Measurements from ENCODE around the gene NMUR2. TPM values are rescaled to one million over a fixed set of nuclear protein-coding genes. Genes with fewer than 3 reads are reported as not detected.

Gene NMUR2, protein sequence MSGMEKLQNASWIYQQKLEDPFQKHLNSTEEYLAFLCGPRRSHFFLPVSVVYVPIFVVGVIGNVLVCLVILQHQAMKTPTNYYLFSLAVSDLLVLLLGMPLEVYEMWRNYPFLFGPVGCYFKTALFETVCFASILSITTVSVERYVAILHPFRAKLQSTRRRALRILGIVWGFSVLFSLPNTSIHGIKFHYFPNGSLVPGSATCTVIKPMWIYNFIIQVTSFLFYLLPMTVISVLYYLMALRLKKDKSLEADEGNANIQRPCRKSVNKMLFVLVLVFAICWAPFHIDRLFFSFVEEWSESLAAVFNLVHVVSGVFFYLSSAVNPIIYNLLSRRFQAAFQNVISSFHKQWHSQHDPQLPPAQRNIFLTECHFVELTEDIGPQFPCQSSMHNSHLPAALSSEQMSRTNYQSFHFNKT
- total RNA-seq (0.18 TPM), polyA plus RNA-seq (ENCODE audit: insufficient read depth in 1 of 8, insufficient read length in 8 of 8, low replicate concordance in 1 of 8) (1 to 10 TPM in 1 of 8 donors, under 1 TPM in 7; 0.11 to 1.1 (median 0.55) TPM)
- long read RNA-seq, donor 1: 0 reads
- long read RNA-seq, donor 2: 0 reads
- long read RNA-seq, donor 3: 0 reads
- long read RNA-seq, donor 4: 0 reads
- long read RNA-seq, donor 5: 0 reads
- long read RNA-seq, donor 6, partial matches to known transcripts: 0 of 1 reads
- long read RNA-seq, donor 6, other reads (novel, unspliced or antisense): 0 of 1 reads
- long read RNA-seq, donor 7, partial matches to known transcripts: 0 of 1 reads
- long read RNA-seq, donor 7, other reads (novel, unspliced or antisense): 0 of 1 reads
- long read RNA-seq, donor 8: 0 reads
- long read RNA-seq, donor 9: 0 reads
- long read RNA-seq, donor 10, partial matches to known transcripts: 0 of 1 reads
- long read RNA-seq, donor 10, other reads (novel, unspliced or antisense): 0 of 1 reads
- long read RNA-seq, donor 11: 0 reads

DNA sequence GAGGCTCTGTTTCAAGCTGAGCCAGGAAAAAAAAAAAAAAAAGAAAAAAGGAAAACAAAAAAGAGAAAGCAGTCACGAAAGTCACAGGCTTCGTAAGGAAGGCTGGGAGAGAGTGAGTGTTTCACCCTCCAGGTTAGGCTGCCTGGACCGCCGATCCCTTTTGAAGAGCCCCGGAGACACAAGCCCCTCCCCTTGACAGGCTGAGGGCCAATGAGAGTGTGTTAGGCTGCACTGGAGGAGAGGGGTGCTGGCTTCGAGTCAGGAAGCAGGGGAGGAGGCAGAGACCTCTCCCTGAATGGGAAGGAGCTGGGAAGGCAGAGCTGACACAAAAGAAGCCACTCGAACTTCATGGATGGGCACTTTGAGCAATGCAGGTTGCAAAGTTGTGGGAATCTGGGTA is at the start of gene NMUR2:
TSS of gene NMUR2 (minus strand) at position 135 of the 400 bp plus-strand sequence. CDS start 166 bp downstream, outside the sequence.
- H3K4me3 ChIP-seq (ENCODE audit: low read length): no peak within 1 kb of the TSS
- H3K9me3 ChIP-seq (replicated peaks; ENCODE audit: control insufficient read depth, low read depth, low read length): no peaks in the 10 kb centered on the region
- no peak within 1 kb of the TSS for H3K27ac ChIP-seq (ENCODE audit: low read length)
- 2% methylated on average over 6 of the region's 7 CpGs for WGBS (ENCODE audit: insufficient coverage)
- peak; percentile 33 for DNase-seq
- H3K36me3 ChIP-seq (ENCODE audit: control insufficient read depth, insufficient read depth, low read length): no peaks in the 10 kb centered on the region
- H3K27me3 ChIP-seq (ENCODE audit: control insufficient read depth, insufficient read depth, low read length): no peaks in the 10 kb centered on the region
- H3K4me1 ChIP-seq (ENCODE audit: control insufficient read depth, insufficient read depth, low read length): no peaks in the 10 kb centered on the region

DNA sequence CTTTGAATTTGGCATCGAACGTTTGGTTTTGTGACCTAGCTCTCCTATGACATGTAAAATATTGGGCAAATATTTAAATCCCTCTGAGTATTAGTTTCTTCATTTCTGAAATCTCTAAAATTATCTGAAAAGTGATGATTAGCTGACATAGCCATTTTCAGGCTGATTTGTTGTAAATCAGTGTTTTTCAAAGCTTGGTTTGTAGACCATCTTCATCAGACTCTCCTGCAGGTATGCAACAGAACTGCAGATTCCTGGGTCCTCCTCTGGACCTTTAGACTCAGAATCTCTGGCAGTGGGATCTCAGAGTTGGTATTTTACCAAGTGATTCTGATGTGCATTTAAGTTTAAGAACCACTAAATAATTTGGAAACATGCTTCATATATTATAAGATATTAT is 38.9 kb upstream of the NMUR2 start:
- DNase-seq: no peak
- no peaks in the 10 kb centered on the region for H3K9me3 ChIP-seq (replicated peaks; ENCODE audit: control insufficient read depth, low read depth, low read length)
- no CpG with 5 or more reads among the region's 2 CpGs for WGBS (ENCODE audit: insufficient coverage)
- H3K27ac ChIP-seq (ENCODE audit: low read length): no peak overlapping the region
- no peaks in the 10 kb centered on the region for H3K27me3 ChIP-seq (ENCODE audit: control insufficient read depth, insufficient read depth, low read length)
- no peak overlapping the region for H3K4me3 ChIP-seq (ENCODE audit: low read length)
- H3K4me1 ChIP-seq (ENCODE audit: control insufficient read depth, insufficient read depth, low read length): no peaks in the 10 kb centered on the region
- H3K36me3 ChIP-seq (ENCODE audit: control insufficient read depth, insufficient read depth, low read length): no peaks in the 10 kb centered on the region

DNA sequence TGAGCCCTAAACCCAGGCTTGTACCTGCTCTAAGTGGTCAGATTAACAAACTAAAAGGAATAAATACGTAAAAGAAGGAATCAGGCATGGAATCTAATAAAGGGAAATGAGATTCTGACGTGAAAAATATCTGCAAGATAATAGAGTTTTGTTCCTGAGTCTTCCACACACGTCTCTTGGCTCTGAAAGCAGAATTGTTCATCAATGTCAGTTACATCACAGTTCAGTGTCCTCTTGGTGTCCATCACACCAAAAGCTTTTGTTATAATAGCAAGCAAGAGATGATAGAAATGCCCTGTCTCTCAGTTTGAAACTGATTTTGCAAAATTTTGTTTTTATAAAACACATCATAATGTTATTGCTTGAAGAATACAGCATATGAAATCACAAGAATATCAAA is 34.7 kb upstream of the NMUR2 start:
- Histone ChIP-seq H3K4me1 (ENCODE audit: control insufficient read depth, insufficient read depth, low read length) (no peaks in the 10 kb centered on the region), H3K27ac (ENCODE audit: low read length) (no peak overlapping the region), H3K4me3 (ENCODE audit: low read length) (no peak overlapping the region), H3K36me3 (ENCODE audit: control insufficient read depth, insufficient read depth, low read length) (no peaks in the 10 kb centered on the region), H3K27me3 (ENCODE audit: control insufficient read depth, insufficient read depth, low read length) (no peaks in the 10 kb centered on the region), H3K9me3 (replicated peaks; ENCODE audit: control insufficient read depth, low read depth, low read length) (no peaks in the 10 kb centered on the region)
- DNase-seq: no peak
- WGBS (ENCODE audit: insufficient coverage): 53% methylated on average over 2 of the region's 3 CpGs

DNA sequence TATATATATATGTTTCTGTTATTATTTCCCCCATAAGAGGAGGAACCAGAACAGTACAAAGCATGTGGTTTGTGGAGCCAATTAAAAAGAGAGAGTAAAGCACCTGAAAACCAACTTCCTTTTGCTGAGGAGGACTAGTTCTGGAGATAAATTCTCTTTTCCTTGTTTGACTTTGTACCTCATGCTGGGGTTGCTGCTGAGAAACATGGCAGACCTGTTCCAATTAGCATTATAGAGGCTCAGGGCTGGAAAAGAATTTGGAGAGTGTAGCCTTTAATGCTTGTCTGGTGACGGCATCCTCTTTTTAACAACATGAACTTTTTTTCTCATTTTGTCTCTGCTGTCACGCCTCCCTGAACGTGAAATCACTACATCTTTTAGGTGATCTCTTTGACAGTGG is 32.8 kb upstream of the NMUR2 start:
- Histone ChIP-seq H3K9me3 (replicated peaks; ENCODE audit: control insufficient read depth, low read depth, low read length) (no peaks in the 10 kb centered on the region), H3K4me1 (ENCODE audit: control insufficient read depth, insufficient read depth, low read length) (no peaks in the 10 kb centered on the region), H3K4me3 (ENCODE audit: low read length) (no peak overlapping the region), H3K27me3 (ENCODE audit: control insufficient read depth, insufficient read depth, low read length) (no peaks in the 10 kb centered on the region), H3K36me3 (ENCODE audit: control insufficient read depth, insufficient read depth, low read length) (no peaks in the 10 kb centered on the region), H3K27ac (ENCODE audit: low read length) (no peak overlapping the region)
- no peak for DNase-seq
- 56% methylated on average over 3 of the region's 3 CpGs for WGBS (ENCODE audit: insufficient coverage)

DNA sequence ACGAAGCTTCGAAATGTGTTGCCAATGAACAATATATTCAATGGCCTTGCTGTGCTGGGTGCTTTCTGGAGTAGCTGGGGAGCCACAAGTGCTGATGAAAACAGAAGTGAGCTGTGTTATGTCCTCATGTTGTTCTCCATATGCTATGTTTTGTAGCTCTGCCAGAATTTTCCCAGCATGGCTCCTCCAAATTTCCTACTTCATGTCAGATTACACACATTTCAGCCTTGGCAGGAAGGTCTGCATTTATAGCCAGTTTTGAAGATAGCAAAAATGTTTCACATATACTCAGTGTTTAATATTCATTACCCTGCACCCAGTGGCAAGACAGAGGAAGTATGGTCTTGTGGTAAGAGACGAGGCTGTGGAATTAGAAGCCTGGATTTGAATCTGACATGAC is 22.6 kb upstream of the NMUR2 start:
- DNase-seq: peak; percentile 69
- H3K36me3 ChIP-seq (ENCODE audit: control insufficient read depth, insufficient read depth, low read length): no peaks in the 10 kb centered on the region
- no peaks in the 10 kb centered on the region for H3K4me1 ChIP-seq (ENCODE audit: control insufficient read depth, insufficient read depth, low read length)
- H3K27ac ChIP-seq (ENCODE audit: low read length): no peak overlapping the region
- no CpG with 5 or more reads among the region's 3 CpGs for WGBS (ENCODE audit: insufficient coverage)
- no peaks in the 10 kb centered on the region for H3K9me3 ChIP-seq (replicated peaks; ENCODE audit: control insufficient read depth, low read depth, low read length)
- no peaks in the 10 kb centered on the region for H3K27me3 ChIP-seq (ENCODE audit: control insufficient read depth, insufficient read depth, low read length)
- no peak overlapping the region for H3K4me3 ChIP-seq (ENCODE audit: low read length)

DNA sequence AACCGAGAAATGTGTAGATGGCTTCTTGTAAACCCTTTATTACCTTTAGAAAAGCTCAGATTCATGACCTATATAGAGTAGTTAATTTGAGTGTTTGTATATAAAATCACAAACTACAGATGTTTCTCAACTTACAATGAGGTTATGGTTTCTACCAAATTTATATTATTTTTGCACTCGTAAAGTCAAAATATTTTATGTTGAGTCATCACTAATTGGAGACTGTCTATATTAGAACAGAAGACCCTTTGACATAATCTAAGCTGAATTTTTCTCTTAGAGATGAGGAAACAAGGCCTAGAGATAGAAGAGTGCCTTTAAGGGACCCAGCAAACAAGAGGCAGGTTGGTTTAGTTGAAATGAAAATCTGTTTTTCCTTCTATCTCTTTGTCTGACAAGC is 20.0 kb upstream of the NMUR2 start:
- H3K4me1 ChIP-seq (ENCODE audit: control insufficient read depth, insufficient read depth, low read length): no peaks in the 10 kb centered on the region
- no peak overlapping the region for H3K4me3 ChIP-seq (ENCODE audit: low read length)
- no peaks in the 10 kb centered on the region for H3K36me3 ChIP-seq (ENCODE audit: control insufficient read depth, insufficient read depth, low read length)
- no CpG with 5 or more reads among the region's 2 CpGs for WGBS (ENCODE audit: insufficient coverage)
- H3K9me3 ChIP-seq (replicated peaks; ENCODE audit: control insufficient read depth, low read depth, low read length): no peaks in the 10 kb centered on the region
- no peaks in the 10 kb centered on the region for H3K27me3 ChIP-seq (ENCODE audit: control insufficient read depth, insufficient read depth, low read length)
- DNase-seq: no peak
- no peak overlapping the region for H3K27ac ChIP-seq (ENCODE audit: low read length)

DNA sequence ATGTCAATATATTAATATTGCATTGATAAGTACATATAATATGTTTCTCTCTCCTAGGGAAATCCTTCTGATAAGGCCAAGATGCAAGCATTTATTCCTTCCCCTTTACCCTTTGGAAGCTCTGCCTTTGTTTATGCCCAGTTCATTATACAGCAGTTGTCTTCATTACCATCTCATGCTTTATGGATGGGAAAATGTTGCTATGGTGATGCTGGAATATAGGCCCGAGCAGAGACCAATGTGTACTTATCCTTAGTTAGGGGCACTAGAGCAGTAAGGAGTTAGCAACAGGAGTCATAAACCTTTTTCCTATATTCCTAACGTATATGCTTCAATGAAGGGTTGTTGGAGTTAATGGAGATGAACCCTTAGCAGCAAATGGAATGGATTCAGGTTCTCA is 19.4 kb upstream of the NMUR2 start:
- no peaks in the 10 kb centered on the region for H3K9me3 ChIP-seq (replicated peaks; ENCODE audit: control insufficient read depth, low read depth, low read length)
- no CpG with 5 or more reads among the region's 2 CpGs for WGBS (ENCODE audit: insufficient coverage)
- H3K27me3 ChIP-seq (ENCODE audit: control insufficient read depth, insufficient read depth, low read length): no peaks in the 10 kb centered on the region
- no peaks in the 10 kb centered on the region for H3K36me3 ChIP-seq (ENCODE audit: control insufficient read depth, insufficient read depth, low read length)
- no peak overlapping the region for H3K4me3 ChIP-seq (ENCODE audit: low read length)
- DNase-seq: no peak
- no peaks in the 10 kb centered on the region for H3K4me1 ChIP-seq (ENCODE audit: control insufficient read depth, insufficient read depth, low read length)
- H3K27ac ChIP-seq (ENCODE audit: low read length): no peak overlapping the region

DNA sequence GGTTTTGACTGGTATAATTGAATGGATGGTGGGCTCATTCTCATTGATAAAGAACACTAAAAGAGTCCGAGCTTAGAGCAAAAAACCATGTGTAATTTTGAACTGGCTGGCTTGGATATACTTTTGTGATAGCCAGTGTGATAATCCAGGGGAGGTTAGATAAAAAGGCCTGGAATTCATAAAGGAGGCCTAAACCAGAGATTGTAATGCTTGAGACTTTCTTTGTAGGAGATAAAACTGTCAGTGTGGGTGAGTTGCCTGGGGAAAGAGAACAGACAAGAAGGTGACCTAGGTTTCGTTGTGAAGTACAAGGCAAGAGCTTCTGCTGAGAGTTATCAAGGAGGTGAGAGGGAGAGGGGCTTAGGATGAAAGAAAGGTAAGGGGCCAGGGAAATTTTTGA is 17.0 kb upstream of the NMUR2 start:
- Histone ChIP-seq H3K27me3 (ENCODE audit: control insufficient read depth, insufficient read depth, low read length) (no peaks in the 10 kb centered on the region), H3K36me3 (ENCODE audit: control insufficient read depth, insufficient read depth, low read length) (no peaks in the 10 kb centered on the region), H3K27ac (ENCODE audit: low read length) (no peak overlapping the region), H3K4me1 (ENCODE audit: control insufficient read depth, insufficient read depth, low read length) (no peaks in the 10 kb centered on the region), H3K4me3 (ENCODE audit: low read length) (no peak overlapping the region), H3K9me3 (replicated peaks; ENCODE audit: control insufficient read depth, low read depth, low read length) (no peaks in the 10 kb centered on the region)
- WGBS (ENCODE audit: insufficient coverage): 68% methylated on average over 2 of the region's 2 CpGs
- DNase-seq: no peak

DNA sequence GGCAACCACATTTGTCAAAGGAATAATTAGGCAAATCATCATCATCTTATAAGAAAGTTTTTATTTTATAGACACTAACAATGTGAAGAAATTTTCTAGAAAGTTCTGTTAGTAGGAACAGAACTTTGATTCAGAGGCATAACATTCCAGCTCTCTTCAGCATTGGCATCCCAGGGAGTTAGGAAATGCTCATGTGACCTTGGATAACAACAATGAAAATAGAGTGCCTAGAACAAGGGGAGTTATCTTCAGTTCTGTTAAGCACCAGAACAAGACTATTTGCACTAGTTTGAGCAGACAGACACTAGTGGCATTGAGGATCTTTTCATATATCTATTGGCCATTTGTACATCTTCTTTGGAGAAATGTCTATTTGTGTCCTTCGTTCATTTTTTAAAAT is 7.0 kb upstream of the NMUR2 start:
- no peak overlapping the region for H3K27ac ChIP-seq (ENCODE audit: low read length)
- no peaks in the 10 kb centered on the region for H3K27me3 ChIP-seq (ENCODE audit: control insufficient read depth, insufficient read depth, low read length)
- H3K9me3 ChIP-seq (replicated peaks; ENCODE audit: control insufficient read depth, low read depth, low read length): peaks cover 2% of the 10 kb centered on the region
- WGBS (ENCODE audit: insufficient coverage): no CpG with 5 or more reads among the region's 1 CpG
- H3K4me1 ChIP-seq (ENCODE audit: control insufficient read depth, insufficient read depth, low read length): no peaks in the 10 kb centered on the region
- no peaks in the 10 kb centered on the region for H3K36me3 ChIP-seq (ENCODE audit: control insufficient read depth, insufficient read depth, low read length)
- DNase-seq: no peak
- no peak overlapping the region for H3K4me3 ChIP-seq (ENCODE audit: low read length)

DNA sequence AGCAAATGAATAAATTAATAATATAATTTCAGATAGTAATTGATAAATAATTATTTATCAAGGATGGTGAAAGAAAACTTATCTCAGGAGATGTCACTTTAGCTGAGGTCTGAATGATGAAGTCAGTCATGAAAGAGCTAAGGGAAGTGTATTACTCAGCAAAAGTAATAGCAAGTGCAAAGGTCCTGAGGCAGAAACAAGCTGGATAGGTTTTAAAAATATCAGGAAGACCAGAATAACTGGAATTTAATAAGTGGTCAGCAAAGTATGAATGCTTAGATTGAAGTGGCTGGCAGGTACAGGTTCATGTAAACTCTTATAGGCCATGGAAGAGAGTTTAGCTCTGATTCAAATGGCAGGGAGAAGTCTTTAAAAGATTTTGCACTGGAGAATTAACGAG is 1.0 kb upstream of the NMUR2 start:
- H3K27me3 ChIP-seq (ENCODE audit: control insufficient read depth, insufficient read depth, low read length): no peaks in the 10 kb centered on the region
- H3K9me3 ChIP-seq (replicated peaks; ENCODE audit: control insufficient read depth, low read depth, low read length): no peaks in the 10 kb centered on the region
- no peak overlapping the region for H3K27ac ChIP-seq (ENCODE audit: low read length)
- 100% methylated on average over 1 of the region's 1 CpG for WGBS (ENCODE audit: insufficient coverage)
- H3K4me3 ChIP-seq (ENCODE audit: low read length): no peak overlapping the region
- no peak for DNase-seq
- no peaks in the 10 kb centered on the region for H3K4me1 ChIP-seq (ENCODE audit: control insufficient read depth, insufficient read depth, low read length)
- no peaks in the 10 kb centered on the region for H3K36me3 ChIP-seq (ENCODE audit: control insufficient read depth, insufficient read depth, low read length)
